ENCODE measurements around the gene SPIRE2. TPM values are rescaled to one million over a fixed set of nuclear protein-coding genes. Genes with fewer than 3 reads are reported as not detected.
"Not testable (repeated sequence)": the region's sequence is repeated elsewhere in the genome, so short reads cannot be mapped to it uniquely, and the experiment has no call there.

The SPIRE2 gene
- total RNA-seq, 4 donors from 2014 or later: 7.0 to 10.9 (median 9.5) TPM

- H3K36me3 ChIP-seq: no peaks in the 10 kb centered on the region
- WGBS, 2 donors: 78 to 80% methylated on average over 8 of the region's 8 CpGs
- H3K27ac ChIP-seq: peak overlapping the region in 2 of 3 donors; percentile 13 to 52
These were observed 5.0 kb upstream of the SPIRE2 start for GRCh38 chr16:89823087-89823823.

GRCh38 chr16:89823824-89824148 lies 4.5 kb upstream of the SPIRE2 start:
- not testable (repeated sequence) for H3K9me3 ChIP-seq

More at GRCh38 chr16:89823087-89823823, 5.0 kb upstream of the SPIRE2 start:
- Histone ChIP-seq H3K4me1 (peaks cover 35 to 50% of the 10 kb centered on the region in 2 donors), H3K9me3 (no peaks in the 10 kb centered on the region), H3K27me3 (no peaks in the 10 kb centered on the region), H3K4me3 (replicated peaks in 1 of 3) (no peak overlapping the region)
- intact Hi-C loops (cut with DNase I): no loop called here
- no peak for DNase-seq
- no peak for TF ChIP-seq POLR2A (IDR thresholded peaks at IDR 0.05)
- TF ChIP-seq, protein P1, sequence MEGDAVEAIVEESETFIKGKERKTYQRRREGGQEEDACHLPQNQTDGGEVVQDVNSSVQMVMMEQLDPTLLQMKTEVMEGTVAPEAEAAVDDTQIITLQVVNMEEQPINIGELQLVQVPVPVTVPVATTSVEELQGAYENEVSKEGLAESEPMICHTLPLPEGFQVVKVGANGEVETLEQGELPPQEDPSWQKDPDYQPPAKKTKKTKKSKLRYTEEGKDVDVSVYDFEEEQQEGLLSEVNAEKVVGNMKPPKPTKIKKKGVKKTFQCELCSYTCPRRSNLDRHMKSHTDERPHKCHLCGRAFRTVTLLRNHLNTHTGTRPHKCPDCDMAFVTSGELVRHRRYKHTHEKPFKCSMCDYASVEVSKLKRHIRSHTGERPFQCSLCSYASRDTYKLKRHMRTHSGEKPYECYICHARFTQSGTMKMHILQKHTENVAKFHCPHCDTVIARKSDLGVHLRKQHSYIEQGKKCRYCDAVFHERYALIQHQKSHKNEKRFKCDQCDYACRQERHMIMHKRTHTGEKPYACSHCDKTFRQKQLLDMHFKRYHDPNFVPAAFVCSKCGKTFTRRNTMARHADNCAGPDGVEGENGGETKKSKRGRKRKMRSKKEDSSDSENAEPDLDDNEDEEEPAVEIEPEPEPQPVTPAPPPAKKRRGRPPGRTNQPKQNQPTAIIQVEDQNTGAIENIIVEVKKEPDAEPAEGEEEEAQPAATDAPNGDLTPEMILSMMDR (IDR thresholded peaks at IDR 0.05): no peak

DNA sequence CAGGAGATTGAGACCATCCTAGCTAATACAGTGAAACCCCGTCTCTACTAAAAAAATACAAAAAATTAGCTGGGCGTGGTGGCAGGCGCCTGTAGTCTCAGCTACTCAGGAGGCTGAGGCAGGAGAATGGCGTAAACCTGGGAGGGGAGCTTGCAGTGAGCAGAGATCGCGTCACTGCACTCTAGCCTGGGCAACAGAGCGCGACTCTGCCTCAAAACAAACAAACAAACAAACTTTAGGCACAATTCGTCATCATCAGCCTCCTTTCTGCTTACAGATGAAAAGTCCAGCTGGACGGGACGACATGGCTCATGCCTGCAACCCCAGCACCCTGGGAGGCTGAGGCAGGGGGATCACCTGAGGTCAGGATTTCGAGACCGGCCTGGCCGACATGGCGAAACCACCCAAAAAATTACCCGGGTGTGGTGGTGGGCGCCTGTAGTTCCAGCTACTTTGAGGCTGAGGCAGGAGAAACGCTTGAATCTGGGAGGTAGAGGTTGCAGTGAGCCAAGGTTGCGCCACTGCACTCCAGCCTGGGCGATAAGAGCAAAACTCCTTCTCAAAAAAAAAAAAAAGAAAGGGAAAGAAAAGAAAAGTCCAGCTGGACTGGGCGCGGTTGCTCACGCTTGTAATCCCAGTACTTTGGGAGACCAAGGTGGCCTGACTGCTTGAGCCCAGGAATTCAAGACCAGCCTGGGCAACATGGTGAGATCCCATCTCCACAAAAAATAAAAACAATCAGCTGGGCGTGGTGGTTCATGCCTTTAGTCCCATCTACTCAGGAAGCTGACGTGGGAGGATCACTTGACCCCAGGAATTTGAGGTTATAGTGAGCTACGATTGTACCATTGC lies 1.5 kb upstream of the SPIRE2 start:
- Histone ChIP-seq H3K27me3 (no peaks in the 10 kb centered on the region), H3K4me1 (peaks cover 35 to 57% of the 10 kb centered on the region in 2 donors), H3K4me3 (replicated peaks in 1 of 3) (no peak overlapping the region), H3K27ac (peak overlapping the region in 1 of 3 donors; percentile 92), H3K36me3 (no peaks in the 10 kb centered on the region), H3K9me3 (no peaks in the 10 kb centered on the region)
- WGBS, 2 donors: 79 to 82% methylated on average over 25 to 26 of the region's 26 CpGs
- peak; percentile 54 to 58 for DNase-seq
- no peak for TF ChIP-seq POLR2A (IDR thresholded peaks at IDR 0.05)
- TF ChIP-seq, protein P1 (IDR thresholded peaks at IDR 0.05): no peak
- intact Hi-C loops (cut with DNase I): no loop called here

More at GRCh38 chr16:89823824-89824148, 4.5 kb upstream of the SPIRE2 start:
- intact Hi-C loops (cut with DNase I); H3K27me3 ChIP-seq; DNase-seq; H3K4me3 ChIP-seq (replicated peaks in 1 of 3); H3K27ac ChIP-seq; H3K36me3 ChIP-seq: not testable (repeated sequence)
- H3K4me1 ChIP-seq: peaks cover 33 to 50% of the 10 kb centered on the region in 2 donors
- 76 to 79% methylated on average over 5 of the region's 5 CpGs for WGBS, 2 donors

DNA sequence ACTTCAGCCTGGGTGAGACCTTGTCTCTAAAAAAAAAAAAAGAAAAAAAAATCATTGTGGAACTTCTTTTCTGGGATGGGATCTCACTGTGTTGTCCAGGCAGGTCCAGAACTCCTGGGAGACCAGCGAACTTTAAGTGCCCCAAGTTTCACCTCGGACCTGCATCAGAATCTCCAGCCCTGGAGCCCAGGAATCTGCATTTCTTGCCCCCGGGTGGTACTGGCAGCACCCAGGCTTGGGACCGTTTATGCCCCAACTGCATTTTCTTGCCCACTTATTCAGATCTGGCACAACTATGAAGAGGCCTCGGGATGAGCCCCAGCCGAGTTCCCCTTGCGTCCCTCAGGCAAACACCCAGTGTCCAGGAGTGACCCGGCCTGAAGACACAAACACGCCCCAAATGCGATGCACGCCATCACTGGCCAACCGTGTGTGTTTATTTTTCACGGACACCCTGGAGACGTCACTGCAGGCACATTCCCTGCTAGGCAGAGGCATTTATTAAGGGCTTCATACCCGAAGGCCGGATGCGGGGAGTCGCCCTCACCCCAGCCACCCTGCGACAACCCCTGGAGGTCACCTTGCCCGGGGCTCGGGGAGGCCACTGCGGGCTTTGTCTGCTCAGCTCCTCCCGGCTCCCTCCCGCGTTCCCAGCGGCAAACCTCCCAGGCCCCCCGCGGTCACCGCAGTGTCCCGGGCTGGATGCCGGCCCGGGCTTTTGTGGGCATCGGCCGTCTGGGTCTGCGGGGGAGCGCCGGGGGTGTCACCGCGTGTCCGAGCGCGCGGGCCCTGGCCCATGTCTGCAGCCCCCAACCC lies 684 bp upstream of the SPIRE2 start:
- H3K27me3 ChIP-seq: no peaks in the 10 kb centered on the region
- peak overlapping the region; percentile 70 to 92 (median 74) for H3K27ac ChIP-seq
- H3K4me3 ChIP-seq (replicated peaks in 1 of 3): peak overlapping the region in 1 of 3 donors; percentile 46
- intact Hi-C loops (cut with DNase I): no loop called here
- no peaks in the 10 kb centered on the region for H3K36me3 ChIP-seq
- H3K9me3 ChIP-seq: no peaks in the 10 kb centered on the region
- peaks cover 29 to 49% of the 10 kb centered on the region in 2 donors for H3K4me1 ChIP-seq
- DNase-seq: peak; percentile 80 to 85
- peak in 1 of 2 donors; percentile 48 for TF ChIP-seq POLR2A (IDR thresholded peaks at IDR 0.05)
- TF ChIP-seq, protein P1 (IDR thresholded peaks at IDR 0.05): no peak
- WGBS, 2 donors: 6 to 15% methylated on average over 9 to 25 of the region's 43 CpGs
